CD4-positive, alpha-beta memory T cell (primary cell): Measurements from ENCODE around the gene PABPC1L2B. TPM values are rescaled to one million over a fixed set of nuclear protein-coding genes. Genes with fewer than 3 reads are reported as not detected.
"Not testable (repeated sequence)": the region's sequence is repeated elsewhere in the genome, so short reads cannot be mapped to it uniquely, and the experiment has no call there.

ENCODE experiments used
- CTCF ChIA-PET: fragments of 350-600 bp; sonication (Branson Sonifier 250); formaldehyde crosslinking; loops from one replicate; lab custom pipeline; 2021; ENCODE audit warnings: inconsistent platforms; ENCODE audit not compliant: partially characterized antibody; lab: Charles Lee
- POLR2A ChIA-PET: fragments of 350-600 bp; sonication (Branson Sonifier 250); formaldehyde crosslinking; loops from one replicate; lab custom pipeline; 2021; ENCODE audit not compliant: partially characterized antibody; lab: Charles Lee
- DNase-seq, 5 donors: peaks; one replicate each; pipeline versions ENCODE4 v3.0.0 to v3.0.0-alpha.2; 2020 to 2022; ENCODE audit warnings: mixed read lengths in 1 of 5
- H3K27ac ChIP-seq: one replicate; pipeline ENCODE4 v1.7.0; 2013; ENCODE audit warnings: low read depth, low read length
- H3K27me3 ChIP-seq: 2 replicates; pipeline ENCODE4 v1.7.0; 2013; ENCODE audit warnings: mild to moderate bottlenecking, low read length, moderate library complexity; ENCODE audit not compliant: insufficient read depth
- H3K36me3 ChIP-seq: 2 replicates; pipeline ENCODE4 v1.7.0; 2013; ENCODE audit warnings: mild to moderate bottlenecking, low read length, moderate library complexity; ENCODE audit not compliant: insufficient read depth
- H3K4me1 ChIP-seq: 2 replicates; pipeline ENCODE4 v1.7.0; 2013; ENCODE audit warnings: mild to moderate bottlenecking, low read length, moderate library complexity; ENCODE audit not compliant: insufficient read depth
- H3K4me3 ChIP-seq, 2 donors: one replicate each; pipeline ENCODE4 v1.7.0; 2013; ENCODE audit warnings: low read length in 2 of 2, mild to moderate bottlenecking in 1 of 2
- H3K9me3 ChIP-seq, 2 donors: one replicate each; pipeline ENCODE4 v1.7.0; 2013; ENCODE audit warnings: low read length in 2 of 2, control low read depth in 1 of 2; ENCODE audit not compliant: control insufficient read depth in 1 of 2
- H3K27ac Mint-ChIP-seq, 7 donors: one replicate each; pipeline ENCODE4 v1.8.0; 2020 to 2021; ENCODE audit warnings: mixed read lengths in 7 of 7, mild to moderate bottlenecking in 6 of 7, inconsistent platforms in 3 of 7, moderate library complexity in 3 of 7
- H3K27me3 Mint-ChIP-seq, 2 donors: one replicate each; pipeline ENCODE4 v1.8.0; 2020 to 2021; ENCODE audit warnings: mixed read lengths in 2 of 2
- H3K36me3 Mint-ChIP-seq, 2 donors: one replicate each; pipeline ENCODE4 v1.8.0; 2020 to 2021; ENCODE audit warnings: mixed read lengths in 2 of 2, inconsistent platforms in 1 of 2, mild to moderate bottlenecking in 1 of 2
- H3K4me1 Mint-ChIP-seq, 4 donors: one replicate each; pipeline ENCODE4 v1.8.0; 2020 to 2021; ENCODE audit warnings: mixed read lengths in 4 of 4, mild to moderate bottlenecking in 1 of 4
- H3K4me3 Mint-ChIP-seq, 8 donors: one replicate each; pipeline ENCODE4 v1.8.0; 2020 to 2021; ENCODE audit warnings: mixed read lengths in 8 of 8, mild to moderate bottlenecking in 7 of 8, moderate library complexity in 6 of 8, inconsistent platforms in 3 of 8
- H3K9me3 Mint-ChIP-seq, 8 donors: one replicate each; pipeline ENCODE4 v1.8.0; 2020 to 2021; ENCODE audit warnings: mixed read lengths in 8 of 8, mild to moderate bottlenecking in 5 of 8, inconsistent platforms in 3 of 8, moderate library complexity in 1 of 8
- intact Hi-C: fragments of 100-400 bp; cut with micrococcal nuclease; formaldehyde crosslinking; loops from one replicate; pipeline ENCODE4 v1.15.1; 2023
- polyA plus RNA-seq, 2 donors: library from polyadenylated mRNA; unstranded; fragments of 300-500 nt; fragmentation: Illumina TruSeq; gene quantifications; one replicate each; pipeline ENCODE4 v1.2.3, GENCODE V29; 2021
- total RNA-seq, 2 experiments: library from RNA; stranded (reverse); gene quantifications; one replicate each; pipeline ENCODE4 v1.2.3, GENCODE V29; 2021

PABPC1L2B gene
- total and polyA plus RNA-seq, 4 experiments from 2014 or later = not detected

DNA sequence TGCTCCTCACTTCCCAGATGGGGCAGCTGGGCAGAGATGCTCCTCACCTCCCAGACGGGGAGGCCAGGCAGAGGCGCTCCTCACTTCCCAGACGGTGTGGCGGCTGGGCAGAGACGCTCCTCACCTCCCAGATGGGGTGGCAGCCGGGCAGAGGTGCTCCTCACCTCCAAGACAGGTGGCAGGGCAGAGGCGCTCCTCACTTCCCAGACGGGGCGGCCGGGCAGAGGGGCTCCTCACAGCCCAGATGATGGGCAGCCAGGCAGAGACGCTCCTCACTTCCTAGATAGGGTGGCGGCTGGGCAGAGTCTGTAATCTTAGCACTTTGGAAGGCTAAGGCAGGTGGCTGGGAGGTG, 19.3 kb downstream of the PABPC1L2B start:
- H3K9me3 Mint-ChIP-seq = peaks cover 0 to 39% (median 13%) of the 10 kb centered on the region in 8 donors
- H3K27me3 Mint-ChIP-seq, POLR2A ChIA-PET, H3K4me1 ChIP-seq, H3K27ac ChIP-seq, H3K27ac Mint-ChIP-seq, H3K36me3 Mint-ChIP-seq, CTCF ChIA-PET, DNase-seq, H3K9me3 ChIP-seq, H3K36me3 ChIP-seq, intact Hi-C loops, H3K4me3 ChIP-seq, H3K4me3 Mint-ChIP-seq, H3K4me1 Mint-ChIP-seq, H3K27me3 ChIP-seq: not testable (repeated sequence)

DNA sequence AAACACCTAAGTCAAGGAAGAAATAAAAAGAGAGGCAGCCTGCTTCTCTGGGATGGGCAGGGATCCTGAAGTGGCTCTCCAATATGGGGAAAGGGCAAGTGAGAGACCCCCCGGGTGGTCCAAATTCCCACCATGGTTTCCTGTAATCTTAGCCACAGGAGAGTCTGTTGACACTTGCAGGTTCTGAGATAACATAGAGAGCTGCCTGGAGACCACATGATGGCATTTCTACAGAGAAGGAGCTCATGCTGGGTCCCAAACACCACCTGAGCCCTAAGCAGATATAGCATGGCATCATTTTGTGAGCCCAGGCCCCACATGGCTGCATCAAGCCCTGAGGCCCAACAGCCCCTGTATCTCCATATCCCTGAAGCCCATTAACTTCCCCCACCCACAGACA, 26.1 kb downstream of the PABPC1L2B start:
- DNase-seq = no peak
- no peak overlapping the region for H3K4me3 ChIP-seq
- H3K36me3 ChIP-seq = no peaks in the 10 kb centered on the region
- no peaks in the 10 kb centered on the region for H3K4me1 ChIP-seq
- intact Hi-C loops = no loop called here
- Mint-ChIP-seq H3K27ac (no peak overlapping the region), H3K27me3 (no peaks in the 10 kb centered on the region), H3K4me1 (no peaks in the 10 kb centered on the region), H3K36me3 (no peaks in the 10 kb centered on the region), H3K9me3 (peaks cover 0 to 20% (median 9%) of the 10 kb centered on the region in 8 donors), H3K4me3 (no peak overlapping the region)
- no peak overlapping the region for H3K27ac ChIP-seq
- ChIA-PET POLR2A (no interaction called here), CTCF (no interaction called here)
- no peaks in the 10 kb centered on the region for H3K9me3 ChIP-seq
- no peaks in the 10 kb centered on the region for H3K27me3 ChIP-seq

Other genes with a start within 250 kb of the PABPC1L2B start
- gene DMRTC1B, start 226.0 kb upstream of the PABPC1L2B start, total RNA-seq = under 1 TPM; 0.36 to 0.70 TPM
- gene DMRTC1B, start 226.0 kb upstream of the PABPC1L2B start, polyA plus RNA-seq = 1 to 10 TPM in 1 of 2 donors, under 1 TPM in 1; 0.89 to 1.8 TPM
- gene FAM236B, start 220.3 kb upstream of the PABPC1L2B start, total RNA-seq = not detected
- not detected for gene FAM236B, start 220.3 kb upstream of the PABPC1L2B start, polyA plus RNA-seq
- not detected for gene FAM236D, start 194.7 kb upstream of the PABPC1L2B start, total RNA-seq
- gene FAM236D, start 194.7 kb upstream of the PABPC1L2B start, polyA plus RNA-seq = not detected
- not detected for gene FAM236C, start 90.3 kb upstream of the PABPC1L2B start, total RNA-seq
- gene FAM236C, start 90.3 kb upstream of the PABPC1L2B start, polyA plus RNA-seq = not detected
- not detected for gene FAM236A, start 64.7 kb upstream of the PABPC1L2B start, total RNA-seq
- not detected for gene FAM236A, start 64.7 kb upstream of the PABPC1L2B start, polyA plus RNA-seq
- gene DMRTC1, start 59.1 kb upstream of the PABPC1L2B start, total RNA-seq = 1 to 10 TPM in 1 of 2 experiments, under 1 TPM in 1; 0.36 to 1.1 TPM
- under 1 TPM; 0.32 to 0.59 TPM for gene DMRTC1, start 59.1 kb upstream of the PABPC1L2B start, polyA plus RNA-seq
- gene PABPC1L2A, start 76.6 kb downstream of the PABPC1L2B start, total RNA-seq = not detected
- not detected for gene PABPC1L2A, start 76.6 kb downstream of the PABPC1L2B start, polyA plus RNA-seq
- 10 to 100 TPM; 19.1 to 20.9 TPM for gene NAP1L2, start 211.9 kb downstream of the PABPC1L2B start, total RNA-seq
- 1 to 10 TPM in 1 of 2 donors, under 1 TPM in 1; 0.63 to 2.9 TPM for gene NAP1L2, start 211.9 kb downstream of the PABPC1L2B start, polyA plus RNA-seq